GM21529 (cell line): Measurements from ENCODE around the gene PRPF6.

Experiments
- ATAC-seq: cut with Tn5 transposase; IDR thresholded peaks from one replicate; pipeline ENCODE4 v1.9.1; 2021; ENCODE audit not compliant: unreplicated experiment

PRPF6 gene

GRCh38 chr20:63980806-63981728, at the start of gene PRPF6:
TSS of gene PRPF6 (plus strand) at chr20:63981132. CDS start at chr20:63981246, 114 bp downstream.
- peak; percentile 44 for ATAC-seq

- no peak for ATAC-seq
Measured at GRCh38 chr20:63931735-63932134, 49.2 kb upstream of the PRPF6 start.

- no peak for ATAC-seq
Measured at GRCh38 chr20:63932606-63933160, 48.2 kb upstream of the PRPF6 start.

- no peak for ATAC-seq
Measured at GRCh38 chr20:63933646-63934045, 47.3 kb upstream of the PRPF6 start.

GRCh38 chr20:63934271-63935068, 46.5 kb upstream of the PRPF6 start:
- ATAC-seq = no peak

- no peak for ATAC-seq
Measured at GRCh38 chr20:63935447-63935846, 45.5 kb upstream of the PRPF6 start.

GRCh38 chr20:63937596-63937995, 43.3 kb upstream of the PRPF6 start:
- no peak for ATAC-seq

GRCh38 chr20:63939061-63939935, 41.6 kb upstream of the PRPF6 start:
- ATAC-seq = no peak

- ATAC-seq = no peak
Measured at GRCh38 chr20:63940071-63940471, 40.9 kb upstream of the PRPF6 start.

GRCh38 chr20:63940472-63941266, 40.3 kb upstream of the PRPF6 start:
- no peak for ATAC-seq

- ATAC-seq = peak; percentile 43
Measured at GRCh38 chr20:63941282-63942081, 39.5 kb upstream of the PRPF6 start.

- ATAC-seq = no peak
Measured at GRCh38 chr20:63942250-63942951, 38.5 kb upstream of the PRPF6 start.

GRCh38 chr20:63942969-63943807, 37.7 kb upstream of the PRPF6 start:
- no peak for ATAC-seq

GRCh38 chr20:63943808-63944077, 37.2 kb upstream of the PRPF6 start:
- no peak for ATAC-seq

GRCh38 chr20:63944078-63944941, 36.6 kb upstream of the PRPF6 start:
- ATAC-seq = no peak

GRCh38 chr20:63945031-63945658, 35.8 kb upstream of the PRPF6 start:
- ATAC-seq = no peak
